Adipocyte (in vitro differentiated cells): ENCODE results near the gene CES4A.
A peak's percentile ranks its signal among the peaks of the same experiment; 100 is the strongest.
"Not testable (repeated sequence)": the region's sequence is repeated elsewhere in the genome, so short reads cannot be mapped to it uniquely, and the experiment has no call there.

ENCODE experiments used
- DNase-seq: peaks from one replicate; pipeline ENCODE4 v3.0.0-alpha.2; 2015; ENCODE audit warnings: low read depth
- H3K27me3 ChIP-seq: replicated peaks from 2 replicates; pipeline ENCODE4 v1.7.0; 2013; ENCODE audit warnings: mild to moderate bottlenecking, low read length, moderate library complexity; ENCODE audit not compliant: control insufficient read depth, insufficient read depth
- H3K36me3 ChIP-seq: 2 replicates; pipeline ENCODE4 v1.7.0; 2013; ENCODE audit warnings: low read length, mild to moderate bottlenecking, moderate library complexity; ENCODE audit not compliant: control insufficient read depth, insufficient read depth, severe bottlenecking
- H3K4me1 ChIP-seq: 2 replicates; pipeline ENCODE4 v1.7.0; 2013; ENCODE audit warnings: mild to moderate bottlenecking, low read length, moderate library complexity; ENCODE audit not compliant: control insufficient read depth, insufficient read depth
- H3K4me3 ChIP-seq: 2 replicates; pipeline ENCODE4 v1.7.0; 2013; ENCODE audit warnings: mild to moderate bottlenecking, low read length, moderate library complexity
- H3K9ac ChIP-seq: 2 replicates; pipeline ENCODE4 v1.7.0; 2013; ENCODE audit warnings: mild to moderate bottlenecking, low read length, moderate library complexity
- H3K9me3 ChIP-seq: 2 replicates; pipeline ENCODE4 v1.7.0; 2013; ENCODE audit warnings: mild to moderate bottlenecking, low read length, moderate library complexity; ENCODE audit not compliant: control insufficient read depth

The CES4A gene

DNA sequence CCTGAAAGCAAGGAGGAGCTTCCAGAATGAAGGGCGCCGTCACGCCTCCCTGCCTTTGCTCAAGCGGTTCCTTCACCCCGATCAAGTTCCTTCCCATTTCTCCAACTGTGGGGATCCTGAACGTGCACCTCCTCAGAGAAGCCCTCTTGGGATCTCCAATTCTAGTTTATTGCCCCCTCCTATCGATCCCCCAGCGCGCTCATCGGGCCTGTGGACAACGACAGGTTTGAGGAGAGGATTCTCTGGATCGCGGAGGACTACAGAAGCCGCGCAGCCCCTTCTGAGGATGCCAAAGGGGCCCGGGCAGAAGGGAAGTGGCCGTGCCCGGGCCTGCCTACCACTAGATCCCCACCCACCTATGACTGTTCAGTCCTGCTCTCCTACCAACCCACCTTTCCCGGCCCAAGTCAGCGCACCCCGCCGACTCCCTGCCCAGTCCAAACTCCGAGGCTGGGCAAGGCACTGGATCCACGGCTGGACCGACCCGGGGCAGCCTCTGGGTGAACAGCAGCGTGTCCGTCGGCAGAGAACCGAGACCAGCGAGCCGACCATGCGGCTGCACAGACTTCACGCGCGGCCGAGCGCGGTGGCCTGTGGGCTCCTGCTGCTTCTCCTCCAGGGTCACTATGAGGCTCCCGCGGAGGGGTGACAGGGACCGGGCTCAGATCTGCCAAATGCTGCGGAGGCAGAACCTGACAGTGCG is 40.1 kb upstream of the CES4A start:
- Histone ChIP-seq H3K9me3 (peaks cover 4% of the 10 kb centered on the region), H3K4me1 (peaks cover 24% of the 10 kb centered on the region), H3K36me3 (peaks cover 8% of the 10 kb centered on the region), H3K27me3 (peaks cover 11% of the 10 kb centered on the region), H3K9ac (peak overlapping the region; percentile 34), H3K4me3 (peak overlapping the region; percentile 77)
- DNase-seq: peak; percentile 48

DNA sequence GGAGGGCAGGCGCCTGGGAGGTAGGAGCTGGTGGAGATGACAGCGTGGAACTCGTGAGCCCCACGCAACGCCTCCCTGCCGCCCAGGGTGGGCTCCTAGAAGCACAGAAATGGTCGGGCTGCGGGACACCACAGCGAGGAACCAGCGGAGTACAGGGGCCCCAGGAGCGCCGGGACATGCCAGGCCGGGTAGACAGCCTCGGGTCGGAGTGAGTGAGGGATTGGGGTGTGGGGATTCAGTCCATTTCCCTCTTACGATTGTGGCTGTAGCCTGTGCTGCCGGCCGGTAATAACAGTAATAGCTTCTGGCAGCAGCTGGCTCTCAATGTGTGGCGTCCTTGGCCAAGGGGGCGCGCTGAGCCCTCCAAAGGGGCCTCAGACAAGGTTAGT is 39.6 kb upstream of the CES4A start:
- Histone ChIP-seq H3K36me3 (peaks cover 3% of the 10 kb centered on the region), H3K27me3 (peaks cover 11% of the 10 kb centered on the region), H3K4me1 (peaks cover 24% of the 10 kb centered on the region), H3K9ac (peak overlapping the region; percentile 34), H3K9me3 (peaks cover 4% of the 10 kb centered on the region), H3K4me3 (peak overlapping the region; percentile 77)
- no peak for DNase-seq

DNA sequence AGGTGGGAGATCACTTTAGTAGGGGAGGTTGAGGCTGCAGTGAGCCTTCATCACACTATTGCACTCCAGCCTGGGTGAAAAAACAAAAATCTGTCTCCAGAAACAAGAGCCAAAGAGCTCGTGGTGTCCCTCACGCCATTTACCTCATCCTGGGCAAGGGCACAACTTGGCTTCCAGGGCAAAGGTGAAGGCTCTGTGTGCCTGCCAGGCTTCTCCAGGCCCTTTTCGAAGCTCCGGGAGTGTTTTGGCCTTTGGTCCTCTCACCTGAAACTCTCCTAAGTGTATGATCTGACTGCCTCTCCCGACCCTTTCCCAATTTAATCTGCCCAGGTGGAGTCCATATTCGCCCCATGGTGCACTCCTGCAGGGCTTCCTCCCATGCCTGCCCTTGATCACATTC is 38.9 kb upstream of the CES4A start:
- Histone ChIP-seq H3K27me3 (peaks cover 11% of the 10 kb centered on the region), H3K9me3 (peaks cover 4% of the 10 kb centered on the region), H3K9ac (no peak overlapping the region)

DNA sequence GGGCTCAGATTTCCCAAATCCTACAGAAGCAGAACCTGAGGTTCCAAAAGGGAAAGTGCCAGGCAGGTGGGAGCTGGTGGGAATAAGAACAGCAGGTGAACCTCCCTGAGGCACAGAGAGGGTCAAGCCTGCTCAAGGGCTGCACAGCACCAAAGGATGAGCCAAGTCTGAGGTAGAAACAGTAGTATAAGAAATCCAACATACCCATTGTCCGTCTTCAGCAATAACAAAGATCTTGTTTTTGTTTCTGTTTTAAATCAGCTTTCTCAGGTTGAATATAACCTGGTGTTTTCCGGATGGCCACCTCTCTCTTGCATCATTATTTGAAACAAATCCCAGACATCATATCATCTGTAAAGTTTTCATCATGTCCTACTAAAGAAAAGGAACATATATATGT is 38.0 kb upstream of the CES4A start:
- no peak overlapping the region for H3K4me3 ChIP-seq
- H3K4me1 ChIP-seq: peaks cover 24% of the 10 kb centered on the region
- H3K27me3 ChIP-seq: peaks cover 11% of the 10 kb centered on the region
- DNase-seq: no peak
- peaks cover 4% of the 10 kb centered on the region for H3K9me3 ChIP-seq
- H3K36me3 ChIP-seq: no peaks in the 10 kb centered on the region
- no peak overlapping the region for H3K9ac ChIP-seq

More for the DNA sequence above, 38.9 kb upstream of the CES4A start:
- Histone ChIP-seq H3K4me3 (no peak overlapping the region), H3K36me3 (no peaks in the 10 kb centered on the region), H3K4me1 (peaks cover 24% of the 10 kb centered on the region)
- no peak for DNase-seq

DNA sequence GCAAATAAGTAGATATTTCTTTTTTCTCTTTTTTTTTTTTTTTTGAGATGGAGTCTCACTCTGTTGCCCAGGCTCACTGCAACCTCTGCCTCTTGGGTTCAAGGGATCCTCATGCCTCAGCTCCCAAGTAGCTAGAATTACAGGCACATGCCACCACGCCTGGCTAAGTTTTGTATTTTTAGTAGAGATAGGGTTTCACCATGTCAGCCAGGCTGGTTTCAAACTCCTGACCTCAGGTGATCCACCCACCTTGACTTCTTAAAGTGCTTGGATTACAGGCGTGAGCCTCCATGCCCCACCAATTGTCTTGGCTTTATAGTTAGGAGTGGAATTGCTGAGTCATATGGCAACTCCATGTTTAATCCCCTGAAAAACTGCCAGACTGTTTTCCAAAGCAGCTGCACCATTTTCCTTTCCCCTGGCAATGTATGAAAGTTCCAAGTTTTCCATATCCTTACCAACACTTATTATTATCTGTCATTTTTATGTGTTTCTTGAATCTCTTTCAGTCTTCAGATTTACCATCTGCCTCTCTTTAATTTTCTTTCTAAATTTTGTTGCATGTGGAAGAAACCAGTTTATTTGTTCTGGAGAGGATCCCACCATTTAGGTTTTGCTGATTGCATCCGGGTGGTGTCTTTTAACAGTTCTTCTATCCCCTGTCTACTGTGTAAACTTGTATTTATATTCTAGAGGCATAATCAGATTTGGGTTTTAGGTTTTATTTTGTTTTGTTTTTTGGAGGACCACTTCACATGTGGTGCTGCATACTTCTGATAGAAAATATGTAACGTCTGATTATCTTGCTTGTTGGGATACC is 37.2 kb upstream of the CES4A start:
- H3K9ac ChIP-seq: no peak overlapping the region
- peaks cover 11% of the 10 kb centered on the region for H3K27me3 ChIP-seq
- H3K4me1 ChIP-seq: peaks cover 24% of the 10 kb centered on the region
- no peak overlapping the region for H3K4me3 ChIP-seq
- no peak for DNase-seq
- H3K36me3 ChIP-seq: no peaks in the 10 kb centered on the region
- peaks cover 4% of the 10 kb centered on the region for H3K9me3 ChIP-seq

DNA sequence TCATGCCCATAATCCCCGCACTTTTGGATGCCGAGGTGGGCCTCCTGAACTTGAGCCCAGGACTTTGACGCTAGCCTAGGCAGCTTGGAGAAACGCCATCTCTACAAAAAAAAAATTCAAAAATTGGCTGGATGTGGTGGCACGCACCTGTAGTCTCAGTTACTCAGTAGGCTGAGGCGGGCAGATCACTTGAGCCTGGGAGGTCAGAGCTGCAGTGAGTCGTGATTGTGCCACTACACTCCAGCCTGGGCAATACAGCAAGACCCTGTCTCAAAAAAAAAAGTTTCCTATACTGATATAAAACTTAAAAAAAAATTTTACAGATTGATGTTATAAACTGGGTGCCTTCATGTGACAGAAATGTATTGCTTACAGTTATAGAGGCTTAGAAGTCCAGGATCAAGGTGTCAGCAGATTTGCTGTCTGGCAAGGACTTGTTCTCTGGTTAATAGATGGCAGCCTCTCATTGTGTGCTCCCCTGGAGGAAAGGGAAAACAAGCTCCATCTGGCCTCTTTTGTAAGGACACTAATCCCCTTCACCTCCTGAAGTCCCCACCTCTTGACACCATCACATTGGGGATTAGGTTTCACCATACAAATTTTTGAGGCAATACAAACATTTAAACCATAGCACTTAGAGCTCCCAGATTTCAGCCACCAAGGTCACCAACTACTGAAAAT is 35.8 kb upstream of the CES4A start:
- Histone ChIP-seq H3K9ac (no peak overlapping the region), H3K9me3 (peaks cover 4% of the 10 kb centered on the region), H3K4me3 (no peak overlapping the region), H3K27me3 (peaks cover 11% of the 10 kb centered on the region), H3K4me1 (peaks cover 21% of the 10 kb centered on the region), H3K36me3 (no peaks in the 10 kb centered on the region)
- DNase-seq: no peak

DNA sequence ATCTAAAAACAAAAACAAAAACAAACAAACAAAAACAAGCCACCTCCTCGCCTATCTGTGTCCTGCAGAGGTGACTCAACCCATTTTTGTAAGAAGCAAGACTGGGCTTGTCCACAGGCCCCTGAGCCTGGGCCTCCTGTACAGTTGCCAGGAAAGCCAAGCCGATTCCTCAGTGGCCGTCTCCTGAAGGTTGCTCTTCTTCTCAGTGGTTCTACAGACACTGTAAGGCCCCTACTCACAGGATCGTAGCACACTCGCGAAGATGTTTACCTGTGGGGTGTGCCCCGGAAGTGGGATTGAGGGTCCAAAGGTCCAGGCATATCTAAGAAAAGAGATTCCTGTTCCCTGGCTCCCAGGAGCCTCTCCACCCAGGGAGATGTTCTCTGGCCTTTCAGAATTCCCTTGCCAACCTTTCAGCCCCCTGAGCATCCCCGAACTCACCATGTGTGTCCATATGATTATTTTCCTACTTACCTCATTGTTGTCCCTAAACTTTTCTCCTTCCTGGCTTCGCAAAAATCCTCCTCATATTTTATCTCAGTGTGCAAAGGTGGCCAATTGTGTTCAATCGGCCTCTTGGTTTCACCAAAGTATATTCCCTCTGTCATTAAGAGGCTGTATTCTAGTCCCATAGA is 34.8 kb upstream of the CES4A start:
- Histone ChIP-seq H3K4me1 (peaks cover 12% of the 10 kb centered on the region), H3K36me3 (no peaks in the 10 kb centered on the region), H3K9me3 (peaks cover 4% of the 10 kb centered on the region), H3K9ac (no peak overlapping the region), H3K4me3 (no peak overlapping the region), H3K27me3 (peaks cover 8% of the 10 kb centered on the region)
- DNase-seq: no peak

DNA sequence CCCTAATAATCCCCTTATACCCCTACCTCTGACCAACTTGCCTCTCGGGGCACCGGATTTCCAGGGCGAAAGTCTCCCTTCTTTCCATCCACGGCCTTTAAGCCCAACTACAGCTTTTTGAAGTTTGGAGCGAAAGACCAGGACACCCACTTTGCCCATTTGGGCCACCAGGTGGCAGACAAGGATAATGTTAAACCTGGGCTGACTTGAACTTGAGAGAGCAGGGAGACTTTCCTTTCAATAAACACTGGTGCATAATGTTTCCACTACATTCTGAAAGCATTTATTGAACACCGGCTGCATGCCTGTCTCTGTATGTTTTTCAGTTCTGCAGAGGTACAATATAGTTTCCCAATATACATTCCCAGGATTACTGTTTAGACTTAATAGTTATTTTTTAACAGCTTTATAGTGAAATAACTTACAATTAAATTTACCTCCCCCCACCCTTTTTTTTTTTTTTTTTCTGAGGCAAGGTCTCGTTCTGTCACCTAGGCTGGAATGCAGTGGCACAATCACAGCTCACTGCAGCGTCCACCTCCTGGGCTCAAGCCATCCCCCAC is 34.2 kb upstream of the CES4A start:
- no peak overlapping the region for H3K9ac ChIP-seq
- peaks cover 4% of the 10 kb centered on the region for H3K9me3 ChIP-seq
- H3K4me3 ChIP-seq: no peak overlapping the region
- H3K36me3 ChIP-seq: no peaks in the 10 kb centered on the region
- peak; percentile 89 for DNase-seq
- H3K4me1 ChIP-seq: peaks cover 6% of the 10 kb centered on the region
- peaks cover 2% of the 10 kb centered on the region for H3K27me3 ChIP-seq

DNA sequence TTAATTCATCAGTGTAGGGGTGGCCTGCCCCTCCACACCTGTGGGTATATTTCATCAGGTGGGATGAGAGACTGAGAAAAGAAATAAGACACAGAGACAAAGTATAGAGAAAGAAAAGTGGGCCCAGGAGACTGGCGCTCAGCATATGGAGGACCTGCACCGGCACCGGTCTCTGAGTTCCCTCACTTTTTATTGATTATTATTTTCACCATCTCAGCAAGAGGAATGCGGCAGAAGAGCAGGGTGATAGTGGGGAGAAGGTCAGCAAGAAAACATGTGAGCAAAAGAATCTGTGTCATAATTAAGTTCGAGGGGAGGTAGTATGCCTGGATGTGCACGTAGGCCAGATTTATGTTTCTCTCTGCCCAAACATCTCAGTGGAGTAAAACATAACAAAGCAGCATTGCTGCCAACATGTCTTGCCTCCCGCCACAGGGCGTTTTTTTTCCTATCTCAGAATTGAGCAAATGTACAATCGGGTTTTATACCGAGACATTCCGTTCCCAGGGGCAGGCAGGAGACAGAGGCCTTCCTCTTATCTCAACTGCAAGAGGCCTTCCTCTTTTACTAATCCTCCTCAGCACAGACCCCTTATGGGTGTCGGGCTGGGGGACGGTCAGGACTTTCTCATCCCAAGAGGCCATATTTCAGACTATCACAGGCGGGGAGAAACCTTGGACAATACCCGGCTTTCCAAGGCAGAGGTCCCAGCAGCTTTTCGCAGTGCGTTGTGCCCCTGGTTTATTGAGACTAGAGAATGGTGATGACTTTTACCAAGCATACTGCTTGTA is 32.8 kb upstream of the CES4A start:
- H3K4me1 ChIP-seq, H3K9ac ChIP-seq, H3K27me3 ChIP-seq, H3K9me3 ChIP-seq, H3K4me3 ChIP-seq, DNase-seq, H3K36me3 ChIP-seq: not testable (repeated sequence)

DNA sequence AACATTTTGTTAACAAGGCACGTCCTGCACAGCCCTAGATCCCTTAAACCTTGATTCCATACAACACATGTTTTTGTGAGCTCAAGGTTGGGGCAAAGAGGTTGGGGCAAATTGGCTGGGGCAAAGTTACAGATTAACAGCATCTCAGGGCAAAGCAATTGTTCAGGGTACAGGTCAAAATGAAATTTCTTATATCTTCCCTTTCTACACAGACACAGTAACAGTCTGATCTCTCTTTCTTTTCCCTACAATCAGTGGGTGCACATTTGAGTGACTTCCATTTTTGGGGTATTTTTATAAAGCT is 32.3 kb upstream of the CES4A start:
- not testable (repeated sequence) for DNase-seq, H3K9me3 ChIP-seq, H3K9ac ChIP-seq, H3K4me3 ChIP-seq, H3K4me1 ChIP-seq, H3K27me3 ChIP-seq, H3K36me3 ChIP-seq
